Measurements from ENCODE around the gene CELF4.

GRCh38 chr18:37341016-37341415, 224.6 kb downstream of the CELF4 start:
- TF ChIP-seq GATA2 (IDR thresholded peaks at IDR 0.05; ENCODE audit: low read depth, low read length): no peak
- TF ChIP-seq GATA3 (IDR thresholded peaks at IDR 0.05; ENCODE audit: low read depth, low read length): no peak

Measured in SH-SY5Y (cell line).